RWPE1 (cell line): ENCODE data around the gene CFAP43.

Experiments used
- CTCF ChIA-PET: fragments of 350-600 bp; sonication (Branson Sonifier 250); formaldehyde crosslinking; extraction: SDS; loops from one replicate; lab custom pipeline; 2021; lab: Yijun Ruan, JAX
- POLR2A ChIA-PET: fragments of 400-600 bp; formaldehyde crosslinking; extraction: SDS; loops from one replicate; lab custom pipeline; 2020; ENCODE audit warnings: antibody characterized with exemption; ENCODE audit not compliant: low non-redundant PET; lab: Yijun Ruan, JAX
- DNase-seq: peaks from one replicate; pipeline ENCODE4 v3.0.0; 2012; ENCODE audit warnings: low spot score
- H3K27ac ChIP-seq: fragments of 450-650 bp; 2 replicates; pipeline ENCODE4 v1.5.1; 2017
- CTCF ChIP-seq: fragments of 450-650 bp; conservative IDR thresholded peaks from 2 replicates; pipeline ENCODE4 v1.5.1; 2017; ENCODE audit warnings: low read depth, mild to moderate bottlenecking

CFAP43 gene

GRCh38 chr10:104258209-104258608 lies 26.0 kb upstream of the CFAP43 start:
- H3K27ac ChIP-seq = peak overlapping the region; percentile 67
- no peak for DNase-seq
- TF ChIP-seq CTCF = no peak
- ChIA-PET POLR2A (no interaction called here), CTCF (no interaction called here)

GRCh38 chr10:104257235-104257634 lies 25.1 kb upstream of the CFAP43 start:
- CTCF ChIA-PET = interaction anchor here (0.6 kb wide), 1 partner anchor 201 kb away, joined by 3 read pairs; no protein-coding TSS in a partner anchor
- H3K27ac ChIP-seq = peak overlapping the region; percentile 36; the same call in 1 of the 2 replicates
- no peak for TF ChIP-seq CTCF
- POLR2A ChIA-PET = no interaction called here
- no peak for DNase-seq

DNA sequence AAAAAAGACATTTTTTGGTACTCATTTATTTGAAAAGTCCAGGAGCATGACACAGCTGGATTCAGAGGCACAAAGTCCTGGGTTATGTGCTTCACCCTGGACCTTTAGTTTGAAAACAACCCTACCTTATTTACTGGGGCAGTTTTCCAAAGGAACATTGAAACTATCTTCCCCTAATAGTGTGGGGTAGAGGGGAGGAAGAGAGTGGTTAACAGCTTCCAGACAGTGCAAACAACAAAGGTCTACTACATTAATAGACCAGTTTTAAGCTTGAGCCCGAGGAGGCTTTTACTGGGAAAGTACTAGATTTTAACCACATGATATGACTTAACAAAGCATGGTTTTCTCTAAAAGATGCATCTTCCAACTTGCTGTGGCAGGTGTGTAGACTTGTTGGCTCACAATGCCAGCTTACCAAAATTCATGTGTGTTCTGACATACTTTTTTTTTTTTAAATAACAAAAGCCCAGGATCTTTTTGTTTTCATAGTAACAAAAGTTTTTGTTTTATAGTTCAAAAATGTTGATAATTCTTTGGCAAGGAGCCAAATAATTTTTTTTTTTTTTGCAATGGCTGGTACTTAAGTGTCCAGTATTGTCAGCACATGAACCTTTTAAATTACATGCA lies 24.3 kb upstream of the CFAP43 start:
- DNase-seq = no peak
- H3K27ac ChIP-seq = no peak overlapping the region
- ChIA-PET POLR2A (no interaction called here), CTCF (no interaction called here)
- no peak for TF ChIP-seq CTCF

GRCh38 chr10:104255311-104255981 lies 23.3 kb upstream of the CFAP43 start:
- peak; percentile 65 for DNase-seq
- POLR2A ChIA-PET = interaction anchor here (0.7 kb wide), 1 partner anchor 30 kb away, joined by 3 read pairs; no protein-coding TSS in a partner anchor
- CTCF ChIA-PET = interaction anchor here (1.1 kb wide), 1 partner anchor 210 kb away, joined by 4 read pairs; no protein-coding TSS in a partner anchor
- H3K27ac ChIP-seq = peak overlapping the region; percentile 94
- no peak for TF ChIP-seq CTCF

GRCh38 chr10:104254493-104255310 lies 22.5 kb upstream of the CFAP43 start, which contains the start of gene GSTO1:
Gene GSTO1, plus strand, starts transcription at chr10:104254892. Its CDS starts 37 bp downstream, at chr10:104254929.
- peak; percentile 82 for DNase-seq
- ChIA-PET POLR2A (interaction anchor here (0.5 to 0.7 kb wide), 4 partner anchors 30 to 1698 kb away, joined by 3 to 7 read pairs (median 4); no protein-coding TSS in a partner anchor), CTCF (interaction anchor here (0.5 to 1.1 kb wide), 3 partner anchors 23 to 210 kb away, joined by 3 to 4 read pairs (median 3); partner anchors contain the start of gene CFAP43)
- no peak for TF ChIP-seq CTCF
- H3K27ac ChIP-seq = peak within 1 kb of the TSS; percentile 94
